Fibroblast of pulmonary artery (primary cell): ENCODE data around the gene ZIK1.

ENCODE experiments used
- DNase-seq: peaks from one replicate; pipeline ENCODE4 v3.0.0-alpha.2; 2010; ENCODE audit warnings: low read depth
- H3K4me3 ChIP-seq: replicated peaks from 2 replicates; pipeline ENCODE4 v1.5.1; 2011; ENCODE audit warnings: low read depth, mild to moderate bottlenecking, control low read depth, low read length, moderate library complexity
- CTCF ChIP-seq: IDR thresholded peaks from 2 replicates; pipeline ENCODE4 v1.5.1; 2011; ENCODE audit warnings: mild to moderate bottlenecking, control low read depth, low read length, inconsistent platforms; ENCODE audit errors: missing control alignments

ZIK1 gene

GRCh38 chr19:57572415-57572947 lies 11.5 kb upstream of the ZIK1 start:
- DNase-seq: no peak
- no peak for TF ChIP-seq CTCF
- no peak overlapping the region for H3K4me3 ChIP-seq

GRCh38 chr19:57576661-57577060 lies 7.3 kb upstream of the ZIK1 start:
- no peak for TF ChIP-seq CTCF

GRCh38 chr19:57578487-57579205 lies 5.3 kb upstream of the ZIK1 start, which contains the start of gene ZNF416:
TSS of gene ZNF416 (minus strand) at chr19:57578911. CDS start at chr19:57578704, 207 bp downstream.
- peak within 1 kb of the TSS; percentile 84 for H3K4me3 ChIP-seq
- peak; percentile 99 for DNase-seq
- TF ChIP-seq CTCF: peak; percentile 10

More at GRCh38 chr19:57576661-57577060, 7.3 kb upstream of the ZIK1 start:
- no peak for DNase-seq
- H3K4me3 ChIP-seq: no peak overlapping the region

GRCh38 chr19:57583104-57583520 lies 833 bp upstream of the ZIK1 start:
- peak overlapping the region; percentile 74 for H3K4me3 ChIP-seq
- DNase-seq: no peak
- TF ChIP-seq CTCF: no peak

GRCh38 chr19:57587529-57587928 lies 3.6 kb downstream of the ZIK1 start:
- TF ChIP-seq CTCF: no peak
- peak; percentile 24 for DNase-seq
- H3K4me3 ChIP-seq: no peak overlapping the region

GRCh38 chr19:57599377-57599760 lies 15.4 kb downstream of the ZIK1 start:
- H3K4me3 ChIP-seq: peak overlapping the region; percentile 81
- TF ChIP-seq CTCF: no peak
- DNase-seq: no peak
